GOT3 (cell line): Measurements from ENCODE around the gene C2orf92.

Experiments
- DNase-seq: peaks from one replicate; lab custom pipeline; 2025; ENCODE audit warnings: mixed read lengths; lab: John Stamatoyannopoulos, UW

The C2orf92 gene

GRCh38 chr2:97730245-97730644 lies 60.7 kb downstream of the C2orf92 start:
- no peak for DNase-seq

GRCh38 chr2:97731274-97732020 lies 61.9 kb downstream of the C2orf92 start:
- DNase-seq: no peak

GRCh38 chr2:97732436-97733340 lies 63.2 kb downstream of the C2orf92 start:
- DNase-seq: no peak

- no peak for DNase-seq
These were observed 64.0 kb downstream of the C2orf92 start for GRCh38 chr2:97733341-97734035.

GRCh38 chr2:97734061-97735051 lies 64.8 kb downstream of the C2orf92 start:
- DNase-seq: no peak

GRCh38 chr2:97735161-97735561 lies 65.6 kb downstream of the C2orf92 start:
- no peak for DNase-seq

- DNase-seq: no peak
These were observed 66.7 kb downstream of the C2orf92 start for GRCh38 chr2:97736185-97736584.

- no peak for DNase-seq
These were observed 67.3 kb downstream of the C2orf92 start for GRCh38 chr2:97736608-97737330.

- no peak for DNase-seq
These were observed 68.1 kb downstream of the C2orf92 start for GRCh38 chr2:97737421-97738178.

GRCh38 chr2:97738179-97739019 lies 68.9 kb downstream of the C2orf92 start:
- DNase-seq: no peak

- no peak for DNase-seq
These were observed 69.7 kb downstream of the C2orf92 start for GRCh38 chr2:97739020-97739892.

GRCh38 chr2:97739893-97740245 lies 70.4 kb downstream of the C2orf92 start:
- no peak for DNase-seq

- peak; percentile 9 for DNase-seq
These were observed 71.2 kb downstream of the C2orf92 start for GRCh38 chr2:97740590-97741182.

GRCh38 chr2:97741251-97741650 lies 71.7 kb downstream of the C2orf92 start:
- no peak for DNase-seq

GRCh38 chr2:97741686-97742085 lies 72.2 kb downstream of the C2orf92 start:
- no peak for DNase-seq

- DNase-seq: no peak
These were observed 72.9 kb downstream of the C2orf92 start for GRCh38 chr2:97742381-97742847.

GRCh38 chr2:97743913-97744312 lies 74.4 kb downstream of the C2orf92 start:
- DNase-seq: no peak
